NCI-H128 (cell line): Measurements from ENCODE around the gene DHX16.
"Not testable (repeated sequence)": the region's sequence is repeated elsewhere in the genome, so short reads cannot be mapped to it uniquely, and the experiment has no call there.

Experiments
- DNase-seq: peaks from one replicate; lab custom pipeline; 2025; ENCODE audit not compliant: unreplicated experiment; lab: John Stamatoyannopoulos, UW

The DHX16 gene

GRCh38 chr6:30679765-30680535, 7.1 kb upstream of the DHX16 start:
- no peak for DNase-seq

GRCh38 chr6:30678964-30679726, 6.3 kb upstream of the DHX16 start:
- peak; percentile 39 for DNase-seq

- DNase-seq: no peak
These were observed 4.0 kb upstream of the DHX16 start for GRCh38 chr6:30676660-30677285.

- DNase-seq: no peak
These were observed 1.9 kb downstream of the DHX16 start for GRCh38 chr6:30670760-30671527.

GRCh38 chr6:30666300-30666699, 6.5 kb downstream of the DHX16 start:
- DNase-seq: not testable (repeated sequence)

GRCh38 chr6:30664994-30665767, 7.6 kb downstream of the DHX16 start:
- no peak for DNase-seq

- not testable (repeated sequence) for DNase-seq
These were observed 14.9 kb downstream of the DHX16 start for GRCh38 chr6:30657922-30658321.

- no peak for DNase-seq
These were observed 15.4 kb downstream of the DHX16 start for GRCh38 chr6:30657454-30657853.

GRCh38 chr6:30656513-30656912, 16.3 kb downstream of the DHX16 start:
- no peak for DNase-seq

GRCh38 chr6:30655743-30656094, 17.1 kb downstream of the DHX16 start:
- no peak for DNase-seq

GRCh38 chr6:30654798-30655742, 17.7 kb downstream of the DHX16 start:
- DNase-seq: no peak

GRCh38 chr6:30651143-30651542, 21.7 kb downstream of the DHX16 start:
- DNase-seq: no peak

- DNase-seq: peak; percentile 86
These were observed 25.3 kb downstream of the DHX16 start for GRCh38 chr6:30647242-30648116.

- DNase-seq: peak; percentile 86
These were observed 26.2 kb downstream of the DHX16 start, which contains the start of gene C6orf136 for GRCh38 chr6:30646450-30647241. Gene C6orf136 (plus strand): TSS chr6:30647133. CDS start chr6:30647232, 99 bp downstream.

- no peak for DNase-seq
These were observed 26.8 kb downstream of the DHX16 start for GRCh38 chr6:30645989-30646388.

- DNase-seq: no peak
These were observed 28.0 kb downstream of the DHX16 start for GRCh38 chr6:30644769-30645168.

GRCh38 chr6:30643656-30644055, 29.1 kb downstream of the DHX16 start:
- DNase-seq: no peak
